Gastroesophageal sphincter (tissue), 4 donors: ENCODE measurements around the gene SPA17. TPM values are rescaled to one million over a fixed set of nuclear protein-coding genes. Genes with fewer than 3 reads are reported as not detected.

Experiments
- ATAC-seq: fragments of 150-250 bp; one replicate; pipeline ENCODE4 v1.9.1; 2016; ENCODE audit warnings: mild to moderate bottlenecking, moderate library complexity
- H3K27ac ChIP-seq, 4 donors: fragments of 200-600 bp; sonication (generic) in 3 of 4; 1 replicate in 3 of 4; 2 replicates in 1 of 4; pipeline ENCODE4 v1.5.1; 2016 to 2019
- H3K27me3 ChIP-seq: fragments of 200-600 bp; sonication (generic); one replicate; pipeline ENCODE4 v1.5.1; 2019
- H3K36me3 ChIP-seq, 2 donors: fragments of 200-600 bp; sonication (generic); one replicate each; pipeline ENCODE4 v1.5.1; 2019; ENCODE audit warnings: control low read depth in 1 of 2
- H3K4me1 ChIP-seq, 3 donors: fragments of 200-600 bp; sonication (generic); 1 replicate in 2 of 3; 2 replicates in 1 of 3; pipeline ENCODE4 v1.5.1; 2016 to 2019; ENCODE audit warnings: control low read depth in 2 of 3
- H3K4me3 ChIP-seq, 2 donors: fragments of 200-600 bp; sonication (generic); one replicate each; pipeline ENCODE4 v1.5.1; 2019; ENCODE audit warnings: mild to moderate bottlenecking in 1 of 2, moderate library complexity in 1 of 2
- H3K9me3 ChIP-seq, 3 donors: fragments of 200-600 bp; sonication (generic); one replicate each; pipeline ENCODE4 v1.5.1; 2017 to 2019; ENCODE audit warnings: control low read depth in 2 of 3
- CTCF ChIP-seq, 4 experiments: fragments of 200-600 bp in 2 of 4; fragments of 450-650 bp in 2 of 4; sonication (generic) in 1 of 4; IDR thresholded peaks; one replicate each; pipeline ENCODE4 v1.5.1; 2017 to 2019; ENCODE audit warnings: antibody characterized with exemption in 4 of 4, mild to moderate bottlenecking in 2 of 4, moderate library complexity in 2 of 4
- EP300 ChIP-seq: sonication (generic); formaldehyde crosslinking; IDR thresholded peaks from one replicate; pipeline ENCODE4 v1.6.1; 2017; ENCODE audit warnings: antibody characterized with exemption, mild to moderate bottlenecking
- POLR2A ChIP-seq, 2 donors: fragments of 450-650 bp; IDR thresholded peaks; one replicate each; pipeline ENCODE4 v1.6.1; 2017; ENCODE audit warnings: antibody characterized with exemption in 2 of 2, mild to moderate bottlenecking in 2 of 2, moderate library complexity in 1 of 2
- POLR2AphosphoS5 ChIP-seq: sonication (generic); formaldehyde crosslinking; IDR thresholded peaks from one replicate; pipeline ENCODE4 v1.6.1; 2017; ENCODE audit warnings: antibody characterized with exemption
- WGBS, 2 donors: methylation state at CpG; one replicate each; pipeline ENCODE4 v1.1.5; 2018; ENCODE audit warnings: low coverage in 1 of 2; 5-methylcytosine and 5-hydroxymethylcytosine counted together
- total RNA-seq, 4 donors: library from RNA; depleted of rRNA; stranded (reverse); fragments of >200 nt; gene quantifications; one replicate each; pipeline ENCODE4 v1.1.0, GENCODE V29; 2016

Gene SPA17
- total RNA-seq, 4 donors from 2014 or later: 4.6 to 15.3 (median 7.4) TPM

- peaks cover 55% of the 10 kb centered on the region for H3K27me3 ChIP-seq
- WGBS, 2 donors: 75 to 100% methylated on average over 2 to 4 of the region's 7 CpGs
- no peak for TF ChIP-seq POLR2A (IDR thresholded peaks at IDR 0.05)
- no peak for TF ChIP-seq POLR2AphosphoS5
- TF ChIP-seq CTCF (IDR thresholded peaks at IDR 0.05): no peak
- TF ChIP-seq EP300: no peak
Observed at GRCh38 chr11:124737638-124738305, 64.1 kb downstream of the SPA17 start.

GRCh38 chr11:124738713-124739478 is 65.2 kb downstream of the SPA17 start:
- H3K9me3 ChIP-seq: no peaks in the 10 kb centered on the region
- peaks cover 67% of the 10 kb centered on the region for H3K27me3 ChIP-seq
- no peaks in the 10 kb centered on the region for H3K36me3 ChIP-seq
- peak overlapping the region in 1 of 2 donors; percentile 59 for H3K4me3 ChIP-seq
- no peak overlapping the region for H3K27ac ChIP-seq
- ATAC-seq: no peak
- no peak for TF ChIP-seq CTCF (IDR thresholded peaks at IDR 0.05)
- no peak for TF ChIP-seq POLR2A (IDR thresholded peaks at IDR 0.05)
- no peak for TF ChIP-seq EP300
- no peak for TF ChIP-seq POLR2AphosphoS5
- 74 to 83% methylated on average over 13 to 20 of the region's 21 CpGs for WGBS, 2 donors
- H3K4me1 ChIP-seq: peaks cover 0 to 23% (median 12%) of the 10 kb centered on the region in 3 donors

More at GRCh38 chr11:124737638-124738305, 64.1 kb downstream of the SPA17 start:
- no peak for ATAC-seq
- H3K4me3 ChIP-seq: no peak overlapping the region
- peaks cover 0 to 23% (median 12%) of the 10 kb centered on the region in 3 donors for H3K4me1 ChIP-seq
- no peak overlapping the region for H3K27ac ChIP-seq
- no peaks in the 10 kb centered on the region for H3K36me3 ChIP-seq
- H3K9me3 ChIP-seq: no peaks in the 10 kb centered on the region

GRCh38 chr11:124739479-124740276 is 66.0 kb downstream of the SPA17 start, which contains the start of gene NRGN:
NRGN (plus strand) TSS chr11:124739942; CDS start chr11:124740085, 143 bp downstream.
- no peaks in the 10 kb centered on the region for H3K9me3 ChIP-seq
- TF ChIP-seq POLR2A (IDR thresholded peaks at IDR 0.05) (no peak), CTCF (IDR thresholded peaks at IDR 0.05) (peak in 1 of 4 experiments; percentile 39), POLR2AphosphoS5 (no peak)
- peak; percentile 97 for ATAC-seq
- H3K27ac ChIP-seq: peak within 1 kb of the TSS in 2 of 4 donors; percentile 16 to 66
- peak within 1 kb of the TSS; percentile 6 to 59 for H3K4me3 ChIP-seq
- H3K36me3 ChIP-seq: no peaks in the 10 kb centered on the region
- H3K4me1 ChIP-seq: peaks cover 0 to 23% (median 12%) of the 10 kb centered on the region in 3 donors
- H3K27me3 ChIP-seq: peaks cover 74% of the 10 kb centered on the region
- WGBS, 2 donors: 0 to 2% methylated on average over 4 to 11 of the region's 59 CpGs

- WGBS, 2 donors: 5 to 6% methylated on average over 8 to 14 of the region's 37 CpGs
- peak overlapping the region in 2 of 4 donors; percentile 16 to 66 for H3K27ac ChIP-seq
- H3K36me3 ChIP-seq: no peaks in the 10 kb centered on the region
- no peaks in the 10 kb centered on the region for H3K9me3 ChIP-seq
- TF ChIP-seq POLR2AphosphoS5: no peak
- TF ChIP-seq EP300: no peak
- peak in 3 of 4 experiments; percentile 32 to 48 (median 35) for TF ChIP-seq CTCF (IDR thresholded peaks at IDR 0.05)
- no peak for TF ChIP-seq POLR2A (IDR thresholded peaks at IDR 0.05)
- H3K4me1 ChIP-seq: peaks cover 0 to 27% (median 12%) of the 10 kb centered on the region in 3 donors
- peak; percentile 44 for ATAC-seq
- H3K4me3 ChIP-seq: peak overlapping the region; percentile 6 to 59
- H3K27me3 ChIP-seq: peaks cover 81% of the 10 kb centered on the region
Observed at GRCh38 chr11:124740277-124740882, 66.7 kb downstream of the SPA17 start.
